Upper lobe of right lung (tissue), 1 donor: ENCODE data around the gene RANGAP1. TPM values are rescaled to one million over a fixed set of nuclear protein-coding genes. Genes with fewer than 3 reads are reported as not detected.

Experiments used
- ATAC-seq: fragments of 200-7000 bp; cut with Tn5 transposase; one replicate; pipeline ENCODE4 v1.9.1; 2020; ENCODE audit warnings: mild to moderate bottlenecking, moderate library complexity
- DNase-seq: peaks from one replicate; pipeline ENCODE4 v3.0.0-alpha.2; 2020
- H3K27ac ChIP-seq: fragments of 200-600 bp; one replicate; pipeline ENCODE4 v1.8.0; 2022
- H3K27me3 ChIP-seq: fragments of 200-600 bp; one replicate; pipeline ENCODE4 v1.8.0; 2022; ENCODE audit warnings: mild to moderate bottlenecking
- H3K36me3 ChIP-seq: fragments of 200-600 bp; one replicate; pipeline ENCODE4 v1.8.0; 2022
- H3K4me1 ChIP-seq: fragments of 200-600 bp; one replicate; pipeline ENCODE4 v1.8.0; 2022
- H3K4me3 ChIP-seq: fragments of 200-600 bp; one replicate; pipeline ENCODE4 v1.8.0; 2022; ENCODE audit warnings: mild to moderate bottlenecking
- H3K9me3 ChIP-seq: fragments of 200-600 bp; one replicate; pipeline ENCODE4 v1.8.0; 2022
- CTCF ChIP-seq: fragments of 200-600 bp; IDR thresholded peaks from one replicate; pipeline ENCODE4 v1.8.0; 2022; ENCODE audit warnings: antibody characterized with exemption
- intact Hi-C: fragments of 100-400 bp; cut with DNase I; formaldehyde crosslinking; loops from one replicate; pipeline ENCODE4 v1.11.0; 2022
- total RNA-seq: library from RNA; stranded (reverse); fragmentation: NEBNext Ultra II Directional; extraction: Animal tissue kit (Norgen Biotek cat#: 25700); gene quantifications from one replicate; pipeline ENCODE4 v1.2.1, GENCODE V29; 2021
- donor health status: DM: no; HTN: yes; CAD: no; lungs with severe emphysema.

RANGAP1 gene
- total RNA-seq, 1 donor from 2014 or later = 48.0 TPM

GRCh38 chr22:41243361-41243760 lies 42.6 kb downstream of the RANGAP1 start:
- H3K27me3 ChIP-seq = no peaks in the 10 kb centered on the region
- no peak overlapping the region for H3K4me3 ChIP-seq
- no peak for TF ChIP-seq CTCF
- H3K4me1 ChIP-seq = no peaks in the 10 kb centered on the region
- H3K27ac ChIP-seq = no peak overlapping the region
- peaks cover 29% of the 10 kb centered on the region for H3K36me3 ChIP-seq
- no peak for DNase-seq
- H3K9me3 ChIP-seq = no peaks in the 10 kb centered on the region
- no peak for ATAC-seq
- intact Hi-C loops = no loop called here

GRCh38 chr22:41242396-41243117 lies 43.4 kb downstream of the RANGAP1 start:
- TF ChIP-seq CTCF = no peak
- ATAC-seq (no peak), DNase-seq (no peak)
- no peaks in the 10 kb centered on the region for H3K27me3 ChIP-seq
- H3K4me3 ChIP-seq = no peak overlapping the region
- no peaks in the 10 kb centered on the region for H3K9me3 ChIP-seq
- intact Hi-C loops = no loop called here
- peaks cover 21% of the 10 kb centered on the region for H3K36me3 ChIP-seq
- H3K27ac ChIP-seq = no peak overlapping the region
- H3K4me1 ChIP-seq = no peaks in the 10 kb centered on the region

GRCh38 chr22:41241133-41241676 lies 44.8 kb downstream of the RANGAP1 start:
- DNase-seq (no peak), ATAC-seq (no peak)
- no peaks in the 10 kb centered on the region for H3K27me3 ChIP-seq
- no peaks in the 10 kb centered on the region for H3K9me3 ChIP-seq
- H3K36me3 ChIP-seq = peaks cover 10% of the 10 kb centered on the region
- peaks cover 8% of the 10 kb centered on the region for H3K4me1 ChIP-seq
- no peak overlapping the region for H3K4me3 ChIP-seq
- intact Hi-C loops = no loop called here
- H3K27ac ChIP-seq = no peak overlapping the region
- TF ChIP-seq CTCF = no peak

GRCh38 chr22:41240377-41241132 lies 45.4 kb downstream of the RANGAP1 start, which contains the start of gene CHADL:
CHADL (minus strand) TSS chr22:41240931; CDS start chr22:41240881, 50 bp downstream.
- Histone ChIP-seq H3K4me1 (peaks cover 8% of the 10 kb centered on the region), H3K4me3 (no peak within 1 kb of the TSS), H3K27me3 (no peaks in the 10 kb centered on the region), H3K27ac (no peak within 1 kb of the TSS), H3K9me3 (no peaks in the 10 kb centered on the region), H3K36me3 (peaks cover 4% of the 10 kb centered on the region)
- intact Hi-C loops = no loop called here
- DNase-seq (no peak), ATAC-seq (no peak)
- no peak for TF ChIP-seq CTCF

GRCh38 chr22:41239443-41240128 lies 46.4 kb downstream of the RANGAP1 start:
- no peaks in the 10 kb centered on the region for H3K36me3 ChIP-seq
- TF ChIP-seq CTCF = no peak
- H3K4me1 ChIP-seq = peaks cover 8% of the 10 kb centered on the region
- intact Hi-C loops = no loop called here
- no peaks in the 10 kb centered on the region for H3K27me3 ChIP-seq
- H3K27ac ChIP-seq = no peak overlapping the region
- no peak overlapping the region for H3K4me3 ChIP-seq
- no peak for ATAC-seq
- no peak for DNase-seq
- H3K9me3 ChIP-seq = no peaks in the 10 kb centered on the region
